ENCODE measurements around the gene DLG2.
"Not testable (repeated sequence)": the region's sequence is repeated elsewhere in the genome, so short reads cannot be mapped to it uniquely, and the experiment has no call there.

The DLG2 gene

DNA sequence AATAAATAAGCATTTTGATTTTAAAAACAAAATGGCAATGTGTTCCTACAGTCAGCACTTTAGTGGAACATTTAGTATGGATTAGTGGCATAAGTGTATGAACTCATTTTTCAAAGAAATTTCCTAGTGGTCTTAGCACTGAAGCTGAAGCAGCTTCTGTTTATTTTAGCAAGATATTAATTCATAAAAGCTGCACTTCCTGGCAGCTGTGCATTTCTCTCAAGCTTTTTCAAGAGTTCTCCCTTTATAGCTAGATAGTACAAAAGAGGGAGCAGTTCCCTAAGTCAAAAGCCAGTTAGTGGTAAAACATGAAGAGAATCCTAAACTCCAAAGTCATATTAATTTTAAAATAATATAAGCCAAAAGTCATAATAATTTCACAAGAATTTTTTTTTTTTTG, 1304.9 kb downstream of the DLG2 start:
- FAIRE-seq, result no peak

DNA sequence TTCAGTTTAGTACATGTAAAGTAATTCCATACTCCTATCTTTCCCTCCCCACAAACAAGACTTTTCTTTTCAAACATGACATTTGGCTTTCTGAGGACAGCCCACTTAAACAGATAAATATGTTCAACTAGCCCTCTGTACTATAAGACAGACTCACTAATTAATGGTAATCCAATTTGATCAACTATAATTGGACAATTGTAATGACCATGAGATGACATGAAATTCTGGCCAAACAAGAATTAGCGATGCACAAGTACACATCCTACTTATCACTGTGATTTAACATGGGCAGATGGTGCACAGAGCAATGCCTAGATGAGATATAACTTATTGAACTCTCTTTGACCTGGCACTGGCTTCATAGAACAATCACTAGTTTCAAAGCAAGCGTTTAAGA, 1307.3 kb downstream of the DLG2 start:
- FAIRE-seq, result no peak

DNA sequence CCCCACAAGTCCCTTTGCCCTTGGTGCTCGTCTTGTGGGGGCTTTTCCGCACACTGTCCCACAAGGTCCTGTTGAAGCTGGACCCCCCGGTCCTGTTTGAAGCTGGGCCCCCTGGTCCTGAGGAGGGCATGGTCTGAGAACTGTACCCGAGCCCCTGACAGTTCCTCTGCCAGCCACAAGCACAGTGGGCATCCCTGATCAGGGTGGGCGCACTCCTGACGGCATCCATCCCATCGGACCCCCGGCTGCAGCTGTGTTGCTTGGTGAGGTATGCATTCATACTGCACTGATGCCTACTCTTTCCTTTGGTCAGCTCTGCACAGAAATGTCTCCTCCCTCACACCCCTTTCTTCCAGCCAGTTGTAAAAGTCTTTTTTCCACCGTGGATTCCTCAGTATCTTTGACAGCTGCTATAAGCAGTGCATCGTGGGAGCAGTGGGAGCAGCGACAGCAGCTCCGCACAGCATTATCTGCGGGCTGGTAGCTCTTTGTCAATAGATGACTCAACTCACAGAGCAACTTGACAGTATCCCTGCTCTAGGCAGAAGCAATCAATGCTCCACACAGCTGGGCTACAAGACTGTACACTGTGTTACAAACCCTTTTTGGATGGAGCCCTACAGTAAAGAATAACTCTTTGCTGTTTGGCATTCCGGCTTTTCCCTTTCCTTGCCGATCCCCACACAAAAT, 1310.1 kb downstream of the DLG2 start:
- FAIRE-seq, result no peak

DNA sequence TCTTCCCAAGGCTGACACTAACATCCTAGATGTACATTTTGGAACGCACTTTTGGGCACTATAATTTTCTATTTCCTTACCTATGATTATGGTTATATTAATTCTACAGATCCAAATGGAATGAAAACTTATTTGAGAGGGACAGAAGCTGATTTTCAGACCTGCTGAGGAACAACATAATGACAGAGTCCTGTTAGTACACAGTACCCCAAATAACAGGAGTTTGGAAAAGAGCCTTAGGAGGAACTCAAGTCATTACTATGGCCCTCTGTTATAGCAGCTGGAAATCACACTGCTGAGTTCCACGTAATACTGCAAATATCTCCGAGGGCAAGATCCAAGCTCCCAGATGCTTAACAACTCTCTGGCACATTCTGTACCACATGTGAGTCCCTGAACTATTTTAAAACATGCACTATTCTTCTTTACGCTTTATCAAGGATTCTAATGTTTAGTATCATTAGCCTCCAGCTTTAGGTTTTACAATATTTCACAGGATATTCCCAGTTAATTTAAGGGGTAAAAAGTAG, 1313.2 kb downstream of the DLG2 start:
- no peak for FAIRE-seq

DNA sequence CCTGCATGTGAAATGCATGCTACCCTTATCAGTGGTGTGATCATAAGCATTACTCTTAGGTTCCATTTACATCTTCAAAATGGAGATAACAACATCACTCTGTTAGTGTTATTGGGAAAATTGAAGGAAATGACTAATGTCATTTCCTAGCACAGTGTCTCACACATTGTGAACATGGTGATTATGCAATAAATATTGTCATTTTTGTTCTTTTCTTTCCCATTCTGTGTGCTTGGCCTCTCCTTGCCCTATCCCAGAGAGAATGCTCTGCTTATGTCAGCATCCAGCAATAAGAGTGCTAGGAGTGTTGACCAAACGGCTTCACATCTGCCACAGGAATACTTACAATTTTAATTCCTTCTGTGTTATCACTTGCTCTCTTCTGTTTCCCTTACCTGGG, 1316.9 kb downstream of the DLG2 start:
- FAIRE-seq, result no peak

DNA sequence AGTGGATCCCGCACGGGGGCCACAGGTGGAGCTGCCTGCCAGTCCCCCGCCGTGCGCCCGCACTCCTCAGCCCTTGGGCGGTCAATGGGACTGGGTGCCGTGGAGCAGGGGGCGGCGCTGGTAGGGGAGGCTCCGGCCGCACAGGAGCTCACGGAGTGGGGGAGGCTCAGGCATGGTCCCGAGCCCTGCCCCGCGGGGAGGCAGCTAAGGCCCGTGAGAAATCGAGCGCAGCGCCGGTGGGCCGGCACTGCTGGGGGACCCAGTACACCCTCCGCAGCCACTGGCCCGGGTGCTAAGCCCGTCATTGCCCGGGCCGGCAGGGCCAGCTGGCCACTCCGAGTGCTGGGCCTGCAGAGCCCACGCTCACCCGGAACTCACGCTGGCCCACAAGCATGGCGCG, 1318.7 kb downstream of the DLG2 start:
- not testable (repeated sequence) for FAIRE-seq

DNA sequence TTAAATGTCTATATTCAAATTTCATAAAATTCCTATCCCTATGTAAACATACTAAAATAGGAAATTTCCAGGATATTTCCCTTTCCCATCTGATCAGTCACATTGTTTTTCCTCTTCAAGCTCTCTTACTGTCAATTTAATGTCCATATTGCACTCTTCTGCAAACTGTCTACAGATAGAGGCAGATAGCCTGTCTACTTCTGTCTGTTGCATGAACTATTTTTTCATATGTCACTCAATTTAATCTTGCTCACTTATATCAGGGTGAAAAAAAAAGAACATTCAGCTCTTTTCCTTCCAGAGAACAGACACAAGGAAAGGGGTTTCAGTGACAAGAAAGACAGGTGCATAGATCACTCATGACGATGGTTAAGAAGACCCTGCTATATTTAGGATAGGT, 1327.1 kb downstream of the DLG2 start:
- no peak for FAIRE-seq

DNA sequence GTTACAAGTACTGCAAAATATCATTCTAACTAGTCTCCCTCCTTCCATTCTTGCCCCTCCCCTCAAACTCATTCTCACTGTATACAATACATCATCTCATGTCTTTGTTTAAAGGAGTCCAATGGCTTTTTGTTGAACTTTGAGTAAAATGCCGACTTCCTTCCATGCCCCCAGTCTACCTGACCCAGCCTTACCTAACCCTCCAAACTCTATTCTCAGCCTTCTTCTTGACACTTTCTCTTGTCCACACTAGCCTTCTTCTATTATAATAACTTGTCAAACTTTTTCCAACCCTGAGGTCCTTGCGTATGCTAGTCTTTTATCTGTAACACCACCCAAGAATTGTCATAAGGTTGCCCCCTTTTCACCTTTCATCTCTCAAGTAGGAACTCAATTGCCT, 1329.6 kb downstream of the DLG2 start:
- no peak for FAIRE-seq

DNA sequence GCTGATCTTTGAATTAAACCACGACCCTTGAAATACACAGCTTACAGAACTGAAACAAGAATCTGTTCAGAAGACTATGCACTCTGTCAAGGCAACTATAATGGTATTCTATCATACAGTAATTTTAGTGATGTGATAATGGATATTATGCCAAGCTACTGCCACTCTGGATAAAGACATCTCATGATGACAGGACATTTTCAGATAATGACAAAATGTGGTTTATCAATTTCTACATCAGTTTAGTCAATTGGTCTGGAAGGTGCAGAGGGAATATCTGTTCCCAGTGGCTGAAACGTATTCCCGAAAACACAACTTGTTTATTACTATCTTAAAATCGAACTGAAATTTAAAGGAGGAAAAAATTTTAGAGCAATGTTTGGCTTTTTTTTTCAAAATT, 1331.3 kb downstream of the DLG2 start:
- FAIRE-seq, result no peak

DNA sequence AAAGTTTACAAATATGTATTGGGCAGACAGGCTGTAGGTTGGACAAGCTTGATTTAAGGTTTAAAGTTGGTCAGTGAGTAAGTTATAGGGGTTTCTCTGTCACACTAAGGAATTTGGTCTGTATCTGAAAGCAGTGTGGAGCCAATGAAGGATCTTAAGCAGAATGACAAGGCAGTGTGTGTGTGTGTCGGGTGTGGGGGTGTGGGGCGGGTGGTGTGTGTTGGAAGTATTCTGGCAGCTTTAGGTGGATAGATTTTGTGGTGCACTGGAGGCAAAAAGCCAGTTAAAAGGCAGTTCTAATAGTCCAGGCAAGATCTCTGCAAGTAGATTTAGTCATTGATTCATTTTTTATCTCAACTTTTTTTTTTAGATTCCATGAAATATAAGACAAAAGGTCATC, 1334.2 kb downstream of the DLG2 start:
- no peak for FAIRE-seq

DNA sequence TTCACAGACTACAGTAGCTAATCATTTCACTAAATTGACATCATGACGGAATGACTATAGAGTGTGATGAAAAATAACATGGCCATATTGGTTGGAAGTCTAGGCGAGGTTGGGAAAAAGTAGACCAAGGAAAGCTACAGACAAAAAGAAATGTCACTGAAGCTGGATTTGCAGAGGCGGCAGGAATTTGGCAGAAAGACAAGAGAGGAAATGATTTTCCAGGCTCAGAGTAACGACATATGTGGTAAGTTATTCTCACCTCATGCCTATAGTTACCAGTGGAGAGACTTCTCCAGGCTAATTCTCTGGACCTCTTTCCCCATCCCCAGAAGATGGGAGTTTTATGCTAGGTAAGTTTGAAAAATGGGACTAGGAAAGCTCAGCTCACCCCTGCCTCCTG, 1335.1 kb downstream of the DLG2 start:
- no peak for FAIRE-seq

DNA sequence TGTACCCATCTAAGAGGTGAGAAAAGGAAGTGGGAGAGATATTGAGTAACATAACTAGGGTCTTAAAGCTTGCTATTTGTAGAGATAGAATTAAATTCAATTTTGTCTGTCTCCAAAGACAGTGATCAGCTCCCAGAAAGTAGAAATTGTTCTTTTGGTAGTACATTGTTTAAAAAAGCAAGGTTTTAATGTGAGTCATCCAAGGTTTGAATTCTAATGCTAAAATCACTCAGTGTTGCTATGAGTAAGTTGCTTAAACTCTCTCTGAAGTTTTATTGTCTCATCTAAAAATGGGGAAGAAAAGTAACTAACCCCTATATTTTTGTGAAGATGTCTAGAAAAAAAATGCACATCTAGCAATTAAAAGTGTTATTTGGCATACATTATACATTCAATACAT, 1336.5 kb downstream of the DLG2 start:
- FAIRE-seq, result no peak

DNA sequence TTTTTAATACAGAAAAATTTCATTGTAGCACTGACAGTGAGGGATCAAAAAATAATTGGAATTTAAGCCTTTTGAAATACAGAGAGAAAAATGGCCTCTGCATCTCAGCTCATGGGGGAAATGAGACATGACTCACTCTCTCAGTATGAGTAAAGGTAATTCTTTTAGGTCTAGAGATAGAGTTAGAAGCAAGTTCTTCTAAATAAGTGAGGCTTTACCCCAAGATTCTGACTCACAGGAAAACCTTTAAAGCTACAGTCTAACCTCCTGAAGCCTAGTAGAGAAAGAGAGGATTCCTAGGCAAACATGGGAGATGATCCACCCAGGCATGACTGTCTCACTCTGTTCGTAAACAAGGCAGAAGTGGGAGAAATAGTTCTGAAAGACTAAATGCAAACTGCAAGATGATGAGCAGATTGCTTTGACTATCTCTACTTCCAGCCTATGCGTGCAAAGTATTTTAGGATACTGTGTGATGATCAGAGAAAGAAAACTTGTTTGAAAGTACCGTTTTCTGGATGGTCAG, 1337.7 kb downstream of the DLG2 start:
- FAIRE-seq, result no peak

DNA sequence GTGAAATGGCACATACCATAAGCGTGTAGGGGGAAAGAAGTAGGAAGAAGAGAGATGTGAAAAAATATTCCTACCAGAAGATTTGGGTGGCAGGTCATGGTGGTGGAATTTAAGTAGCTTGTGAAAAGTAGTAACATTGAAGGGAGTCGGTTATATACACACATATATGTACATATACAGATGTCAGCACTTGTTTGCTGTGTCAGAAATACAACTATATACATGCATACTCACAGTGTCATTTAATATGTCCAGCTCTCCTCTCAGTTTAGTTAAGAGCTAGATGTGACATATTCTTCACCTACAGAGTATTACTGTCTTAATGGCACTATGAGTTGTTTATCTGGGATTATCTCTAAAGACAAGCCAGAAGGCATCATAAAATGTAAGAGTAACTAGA, 1353.6 kb downstream of the DLG2 start:
- FAIRE-seq, result no peak

DNA sequence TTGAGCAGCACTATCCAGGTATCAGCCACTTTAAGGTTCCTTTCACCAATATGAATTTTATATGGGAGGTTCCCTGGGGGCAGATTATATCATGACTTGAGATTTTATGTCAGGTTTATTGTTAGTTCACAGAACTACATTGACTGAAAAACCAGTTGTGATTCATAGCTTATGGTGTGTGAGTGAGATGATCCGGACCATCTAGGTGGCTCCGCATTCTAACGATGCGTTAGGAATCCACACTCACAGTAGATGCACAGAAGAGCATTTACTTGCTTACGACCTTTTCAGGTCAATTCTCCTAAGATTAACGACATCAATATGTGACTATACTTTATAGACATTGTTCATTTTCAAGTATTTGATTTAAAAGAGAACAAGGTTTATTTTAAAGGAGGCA, 1356.7 kb downstream of the DLG2 start:
- no peak for FAIRE-seq

DNA sequence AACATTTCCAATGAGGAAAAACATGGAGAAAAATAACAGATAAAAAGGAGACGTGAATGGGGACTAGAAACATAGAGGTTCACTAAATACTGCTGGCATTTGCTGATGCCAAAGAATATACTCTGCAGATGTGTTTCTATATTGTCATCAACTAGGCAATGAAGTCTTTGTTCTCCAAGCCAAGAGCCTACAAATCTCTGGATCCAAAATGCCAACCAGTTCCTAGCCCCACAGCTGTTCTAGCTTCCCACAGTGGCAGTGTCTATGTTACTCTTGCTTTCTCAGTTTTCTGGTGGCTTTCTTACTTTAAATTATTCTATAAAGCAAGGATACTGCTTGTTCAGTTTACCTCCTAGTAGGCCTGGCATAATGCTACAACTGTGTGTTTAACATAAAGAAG, 1363.1 kb downstream of the DLG2 start:
- FAIRE-seq, result no peak

DNA sequence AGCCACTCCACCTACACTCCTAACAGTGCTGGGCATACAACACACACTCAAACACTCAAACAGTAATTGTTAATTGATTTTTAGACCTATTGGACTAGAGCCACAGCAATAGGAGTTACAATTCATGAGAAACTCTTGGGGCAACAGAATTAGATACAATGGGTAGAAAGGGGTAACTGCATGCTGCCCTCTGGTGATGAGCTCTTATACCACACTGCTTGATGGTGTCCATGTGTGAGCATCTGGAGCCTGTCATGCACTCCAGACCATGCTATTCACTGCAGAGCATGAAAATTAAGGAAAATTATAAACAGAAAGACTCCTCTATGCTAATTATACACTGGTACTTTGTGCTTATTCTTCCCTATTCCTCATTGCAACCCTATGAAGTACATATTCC, 1365.4 kb downstream of the DLG2 start:
- FAIRE-seq, result no peak

DNA sequence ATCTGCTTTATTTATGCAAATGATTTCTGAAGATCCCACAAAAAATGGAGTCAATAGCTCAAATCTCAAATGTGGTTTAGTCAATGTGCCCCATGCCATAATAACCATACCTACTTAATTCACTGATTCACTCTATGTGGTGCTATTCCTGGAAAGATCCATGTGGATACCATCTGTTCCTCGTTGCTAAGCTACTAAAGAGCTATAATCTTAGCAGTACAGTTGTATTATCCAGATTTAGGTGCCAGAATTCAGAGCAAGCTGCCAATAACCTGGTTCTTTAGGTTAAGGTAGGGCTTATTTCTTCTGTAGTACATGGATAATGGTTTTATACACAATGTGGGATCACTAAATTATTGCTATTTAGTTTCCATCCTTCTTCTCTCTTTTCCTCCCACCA, 1366.3 kb downstream of the DLG2 start:
- FAIRE-seq, result no peak

DNA sequence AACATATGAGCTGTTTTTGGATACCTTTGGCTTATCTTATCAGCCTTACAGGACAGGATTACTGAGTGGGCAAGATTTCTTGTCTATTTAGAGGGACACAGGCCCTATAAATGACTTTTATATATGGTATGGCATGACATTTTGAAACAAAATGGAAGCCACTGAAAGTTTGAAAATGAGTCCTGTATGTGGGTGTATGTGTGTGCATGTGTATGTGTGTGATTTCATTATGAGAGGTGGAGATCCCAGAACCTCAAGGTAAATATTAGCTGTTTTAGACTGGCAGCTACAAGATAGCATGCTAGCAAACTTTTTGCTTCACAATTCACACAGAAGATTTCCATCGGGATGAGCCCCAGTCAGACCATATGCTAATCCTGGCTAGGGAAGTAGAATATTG, 1370.5 kb downstream of the DLG2 start:
- no peak for FAIRE-seq

DNA sequence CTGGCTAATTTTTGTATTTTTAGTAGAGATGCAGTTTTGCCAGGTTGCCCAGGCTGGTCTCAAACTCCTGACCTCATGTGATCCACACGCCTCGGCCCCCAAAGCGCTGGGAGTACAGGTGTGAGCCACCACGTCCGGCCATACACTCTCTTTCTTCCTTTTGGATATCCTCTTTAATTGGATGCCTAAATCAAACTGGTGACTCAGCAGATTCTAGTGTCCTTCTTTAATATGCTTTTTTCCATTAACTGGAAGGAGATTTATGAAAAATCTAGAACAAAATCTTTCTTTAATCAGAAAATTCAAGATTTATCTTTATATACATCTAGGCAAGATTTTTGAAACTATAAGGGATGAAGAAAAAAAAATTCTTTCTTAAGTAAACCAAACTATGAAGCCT, 1371.7 kb downstream of the DLG2 start:
- FAIRE-seq, result no peak

DNA sequence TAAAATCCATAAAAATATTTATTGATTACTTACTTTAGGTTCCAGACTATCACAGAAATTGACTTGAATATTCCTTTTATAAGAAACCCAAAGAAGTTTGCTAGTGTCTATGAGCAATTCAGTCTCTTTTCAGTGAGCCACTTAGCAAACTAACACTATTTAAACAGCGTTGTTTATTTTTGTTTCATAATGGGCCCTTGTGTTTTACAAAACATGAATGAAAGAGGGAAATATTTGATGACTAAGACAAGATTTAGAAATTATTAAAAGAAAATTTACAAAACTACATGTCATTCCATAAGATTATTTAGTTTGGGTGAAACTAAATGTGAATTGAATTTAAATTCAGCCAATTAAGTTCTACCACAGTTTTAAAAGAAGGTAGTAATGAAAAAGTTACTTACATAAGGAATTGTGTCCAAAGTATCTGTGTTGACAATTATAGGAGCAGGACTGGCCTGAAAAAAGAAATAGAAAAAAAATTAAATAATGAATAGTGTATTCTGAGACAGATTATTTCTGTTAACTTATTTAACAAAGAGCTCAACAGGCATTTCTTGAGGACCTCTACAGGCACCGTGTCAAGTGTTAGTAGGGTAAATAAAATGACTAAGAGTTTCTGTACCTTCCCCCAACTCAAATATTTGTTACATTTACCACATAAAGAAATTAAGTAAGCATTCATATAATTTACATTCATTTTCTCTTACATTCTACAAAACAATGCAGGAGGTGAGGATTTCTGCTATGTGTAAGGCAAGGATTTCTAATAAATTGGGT, 1376.1 kb downstream of the DLG2 start:
- FAIRE-seq, result no peak

DNA sequence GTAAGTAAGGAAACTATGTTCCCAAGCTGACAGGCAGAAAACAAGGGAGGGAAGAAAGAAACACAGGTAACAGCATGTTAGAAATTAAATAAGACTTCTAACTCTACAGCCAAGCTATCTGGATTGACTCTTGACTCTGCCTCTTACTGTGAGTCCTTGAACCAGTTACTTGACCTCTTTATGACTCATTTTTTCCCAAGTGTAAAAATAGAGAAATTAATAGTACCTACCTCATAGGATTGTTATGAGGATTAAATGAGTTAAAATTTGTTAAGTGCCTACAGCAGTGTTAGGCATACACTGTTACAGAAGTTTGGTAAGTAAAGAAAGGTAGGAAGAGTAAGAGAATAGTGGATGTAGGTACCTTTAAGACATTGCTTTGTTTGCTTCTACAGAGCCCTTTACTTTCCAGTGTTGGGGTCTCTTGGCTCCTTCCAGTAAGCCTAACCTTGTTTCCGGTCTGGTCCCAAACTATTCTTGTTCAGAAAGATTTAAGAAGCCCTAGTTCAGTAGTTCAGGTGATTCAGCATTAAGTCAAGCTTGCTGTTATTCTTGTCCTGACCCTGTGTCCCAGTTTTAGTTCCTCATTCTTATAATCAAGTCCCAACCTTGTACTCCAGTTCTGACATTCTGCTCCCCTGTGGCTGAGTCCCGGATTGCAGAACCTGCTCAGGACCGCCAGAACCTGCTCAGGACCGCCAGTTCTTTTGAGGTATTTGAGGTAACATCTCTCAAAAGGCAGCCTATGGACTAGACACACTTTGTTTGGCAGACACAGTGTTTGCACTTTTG, 1377.6 kb downstream of the DLG2 start:
- FAIRE-seq, result no peak

DNA sequence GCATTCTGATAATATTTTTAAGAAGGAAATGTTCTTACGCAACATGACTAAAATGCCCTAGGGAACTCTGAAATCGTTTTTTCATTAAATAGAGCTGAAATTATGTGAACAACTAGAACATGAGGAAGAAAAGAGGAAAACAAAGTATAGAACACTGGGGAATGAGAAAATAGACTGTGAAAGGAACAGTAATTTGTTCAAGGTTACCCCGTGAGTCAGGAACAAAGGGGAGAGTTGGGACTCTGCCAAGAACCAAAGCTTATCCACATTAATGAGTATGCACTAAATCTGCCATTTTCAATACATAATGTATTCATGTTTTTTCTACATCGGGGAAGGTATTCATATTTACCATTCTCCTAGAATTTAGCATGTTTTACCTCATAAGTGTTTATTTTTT, 1379.2 kb downstream of the DLG2 start:
- FAIRE-seq, result no peak
